ENCODE results near the gene TMEM72. TPM values are rescaled to one million over a fixed set of nuclear protein-coding genes. Genes with fewer than 3 reads are reported as not detected.

The TMEM72 gene
- total and polyA plus RNA-seq, 2 donors (not counting 1 experiment from before 2014, with no cell fraction given): not detected

- WGBS (ENCODE audit: insufficient coverage): 93% methylated on average over 6 of the region's 7 CpGs
- Histone ChIP-seq H3K9ac (ENCODE audit: low read length) (no peak overlapping the region), H3K9me3 (ENCODE audit: control extremely low read depth in 1 of 3, control insufficient read depth in 2 of 3, insufficient read depth in 1 of 3, low read length in 2 of 3) (no peaks in the 10 kb centered on the region), H3K36me3 (replicated peaks in 1 of 2; ENCODE audit: control extremely low read depth in 1 of 2, control insufficient read depth in 1 of 2, extremely low read depth in 1 of 2, insufficient read depth in 2 of 2, low read length in 1 of 2) (no peaks in the 10 kb centered on the region), H2AFZ (ENCODE audit: insufficient read depth, low read depth, low read length, poor library complexity, severe bottlenecking) (no peak overlapping the region), H3K4me3 (ENCODE audit: control extremely low read depth in 1 of 5, extremely low read depth in 1 of 5, insufficient read depth in 1 of 5, low read depth in 2 of 5, low read length in 4 of 5) (no peak overlapping the region), H3K79me2 (ENCODE audit: control insufficient read depth, insufficient read depth, low read length) (no peaks in the 10 kb centered on the region), H3K27ac (ENCODE audit: low read length in 2 of 2) (no peak overlapping the region), H3K4me2 (replicated peaks; ENCODE audit: low read depth, low read length, poor library complexity, severe bottlenecking) (no peak overlapping the region), H3K27me3 (replicated peaks in 1 of 4; ENCODE audit: control extremely low read depth in 1 of 4, control insufficient read depth in 3 of 4, insufficient read depth in 4 of 4, low read length in 3 of 4) (no peaks in the 10 kb centered on the region), H4K20me1 (ENCODE audit: control insufficient read depth, insufficient read depth, low read length, poor library complexity, severe bottlenecking) (no peaks in the 10 kb centered on the region), H3K4me1 (ENCODE audit: control insufficient read depth in 2 of 2, insufficient read depth in 2 of 2, low read length in 2 of 2) (no peaks in the 10 kb centered on the region)
- H3K9me3 Mint-ChIP-seq (ENCODE audit: insufficient read depth): no peaks in the 10 kb centered on the region
- H3K27me3 Mint-ChIP-seq: peaks cover 12% of the 10 kb centered on the region
- no peak overlapping the region for H3K27ac Mint-ChIP-seq
- ChIA-PET CTCF (interaction anchor here (0.6 kb wide), 1 partner anchor 78 kb away, joined by 3 read pairs; no protein-coding TSS in a partner anchor), POLR2A (no interaction called here)
- no peak overlapping the region for H3K4me3 Mint-ChIP-seq
- ATAC-seq (ENCODE audit: low read depth) (no peak), DNase-seq (no peak)
- intact Hi-C loops (cut with micrococcal nuclease): no loop called here
- H3K4me1 Mint-ChIP-seq: peaks cover 5% of the 10 kb centered on the region
- no peak for TF ChIP-seq EZH2 (IDR thresholded peaks at IDR 0.05; ENCODE audit: borderline replicate concordance, insufficient read depth, low read depth, low read length, poor library complexity, severe bottlenecking)
- TF ChIP-seq CTCF (IDR thresholded peaks at IDR 0.05): no peak
Observed at GRCh38 chr10:44897049-44897448, 14.1 kb upstream of the TMEM72 start.

- Histone ChIP-seq H3K4me3 (ENCODE audit: control extremely low read depth in 1 of 5, extremely low read depth in 1 of 5, insufficient read depth in 1 of 5, low read depth in 2 of 5, low read length in 4 of 5) (no peak overlapping the region), H3K36me3 (replicated peaks in 1 of 2; ENCODE audit: control extremely low read depth in 1 of 2, control insufficient read depth in 1 of 2, extremely low read depth in 1 of 2, insufficient read depth in 2 of 2, low read length in 1 of 2) (no peaks in the 10 kb centered on the region), H2AFZ (ENCODE audit: insufficient read depth, low read depth, low read length, poor library complexity, severe bottlenecking) (no peak overlapping the region), H4K20me1 (ENCODE audit: control insufficient read depth, insufficient read depth, low read length, poor library complexity, severe bottlenecking) (no peaks in the 10 kb centered on the region), H3K27ac (ENCODE audit: low read length in 2 of 2) (no peak overlapping the region), H3K4me2 (replicated peaks; ENCODE audit: low read depth, low read length, poor library complexity, severe bottlenecking) (no peak overlapping the region), H3K9me3 (ENCODE audit: control extremely low read depth in 1 of 3, control insufficient read depth in 2 of 3, insufficient read depth in 1 of 3, low read length in 2 of 3) (no peaks in the 10 kb centered on the region), H3K4me1 (ENCODE audit: control insufficient read depth in 2 of 2, insufficient read depth in 2 of 2, low read length in 2 of 2) (no peaks in the 10 kb centered on the region), H3K27me3 (replicated peaks in 1 of 4; ENCODE audit: control extremely low read depth in 1 of 4, control insufficient read depth in 3 of 4, insufficient read depth in 4 of 4, low read length in 3 of 4) (no peaks in the 10 kb centered on the region), H3K9ac (ENCODE audit: low read length) (no peak overlapping the region), H3K79me2 (ENCODE audit: control insufficient read depth, insufficient read depth, low read length) (no peaks in the 10 kb centered on the region)
- no peak for DNase-seq
- ATAC-seq (ENCODE audit: low read depth): no peak
- 33% methylated on average over 4 of the region's 4 CpGs for WGBS (ENCODE audit: insufficient coverage)
- CTCF ChIA-PET: no interaction called here
- intact Hi-C loops (cut with micrococcal nuclease): no loop called here
- Mint-ChIP-seq H3K4me3 (no peak overlapping the region), H3K9me3 (ENCODE audit: insufficient read depth) (no peaks in the 10 kb centered on the region), H3K27me3 (peaks cover 16% of the 10 kb centered on the region), H3K4me1 (peaks cover 5% of the 10 kb centered on the region), H3K27ac (no peak overlapping the region)
- POLR2A ChIA-PET: no interaction called here
- TF ChIP-seq EZH2 (IDR thresholded peaks at IDR 0.05; ENCODE audit: borderline replicate concordance, insufficient read depth, low read depth, low read length, poor library complexity, severe bottlenecking): no peak
- no peak for TF ChIP-seq CTCF (IDR thresholded peaks at IDR 0.05)
Observed at GRCh38 chr10:44898665-44899064, 12.5 kb upstream of the TMEM72 start.

Data from B cell (primary cell).